AG09309 (cell line): ENCODE data around the gene HES1.

Experiments used
- DNase-seq: peaks from one replicate; pipeline ENCODE4 v3.0.0-alpha.2; 2010; ENCODE audit warnings: low read depth
- H3K4me3 ChIP-seq: 2 replicates; pipeline ENCODE4 v1.5.1; 2011; ENCODE audit warnings: mild to moderate bottlenecking, low read depth, low read length, moderate library complexity; ENCODE audit not compliant: control insufficient read depth
- TF ChIP-seq, protein P1 (sequence below): IDR thresholded peaks from 2 replicates; pipeline ENCODE4 v1.5.1; 2011; ENCODE audit warnings: mild to moderate bottlenecking, low read depth, low read length, inconsistent platforms; ENCODE audit not compliant: insufficient read depth, control insufficient read depth; ENCODE audit errors: missing control alignments

HES1 gene

DNA sequence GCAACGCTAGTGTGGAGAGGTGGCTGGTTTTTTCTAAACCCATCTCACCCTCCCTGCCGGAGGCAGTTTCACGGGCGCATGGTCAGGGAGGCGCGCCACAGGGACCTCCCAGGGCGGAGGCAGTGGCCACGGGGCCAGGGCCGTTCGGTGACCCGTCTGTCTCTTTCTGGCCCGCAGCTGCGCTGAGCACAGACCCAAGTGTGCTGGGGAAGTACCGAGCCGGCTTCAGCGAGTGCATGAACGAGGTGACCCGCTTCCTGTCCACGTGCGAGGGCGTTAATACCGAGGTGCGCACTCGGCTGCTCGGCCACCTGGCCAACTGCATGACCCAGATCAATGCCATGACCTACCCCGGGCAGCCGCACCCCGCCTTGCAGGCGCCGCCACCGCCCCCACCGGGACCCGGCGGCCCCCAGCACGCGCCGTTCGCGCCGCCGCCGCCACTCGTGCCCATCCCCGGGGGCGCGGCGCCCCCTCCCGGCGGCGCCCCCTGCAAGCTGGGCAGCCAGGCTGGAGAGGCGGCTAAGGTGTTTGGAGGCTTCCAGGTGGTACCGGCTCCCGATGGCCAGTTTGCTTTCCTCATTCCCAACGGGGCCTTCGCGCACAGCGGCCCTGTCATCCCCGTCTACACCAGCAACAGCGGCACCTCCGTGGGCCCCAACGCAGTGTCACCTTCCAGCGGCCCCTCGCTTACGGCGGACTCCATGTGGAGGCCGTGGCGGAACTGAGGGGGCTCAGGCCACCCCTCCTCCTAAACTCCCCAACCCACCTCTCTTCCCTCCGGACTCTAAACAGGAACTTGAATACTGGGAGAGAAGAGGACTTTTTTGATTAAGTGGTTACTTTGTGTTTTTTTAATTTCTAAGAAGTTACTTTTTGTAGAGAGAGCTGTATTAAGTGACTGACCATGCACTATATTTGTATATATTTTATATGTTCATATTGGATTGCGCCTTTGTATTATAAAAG is 1.8 kb downstream of the HES1 start:
- DNase-seq = no peak
- TF ChIP-seq, protein P1, sequence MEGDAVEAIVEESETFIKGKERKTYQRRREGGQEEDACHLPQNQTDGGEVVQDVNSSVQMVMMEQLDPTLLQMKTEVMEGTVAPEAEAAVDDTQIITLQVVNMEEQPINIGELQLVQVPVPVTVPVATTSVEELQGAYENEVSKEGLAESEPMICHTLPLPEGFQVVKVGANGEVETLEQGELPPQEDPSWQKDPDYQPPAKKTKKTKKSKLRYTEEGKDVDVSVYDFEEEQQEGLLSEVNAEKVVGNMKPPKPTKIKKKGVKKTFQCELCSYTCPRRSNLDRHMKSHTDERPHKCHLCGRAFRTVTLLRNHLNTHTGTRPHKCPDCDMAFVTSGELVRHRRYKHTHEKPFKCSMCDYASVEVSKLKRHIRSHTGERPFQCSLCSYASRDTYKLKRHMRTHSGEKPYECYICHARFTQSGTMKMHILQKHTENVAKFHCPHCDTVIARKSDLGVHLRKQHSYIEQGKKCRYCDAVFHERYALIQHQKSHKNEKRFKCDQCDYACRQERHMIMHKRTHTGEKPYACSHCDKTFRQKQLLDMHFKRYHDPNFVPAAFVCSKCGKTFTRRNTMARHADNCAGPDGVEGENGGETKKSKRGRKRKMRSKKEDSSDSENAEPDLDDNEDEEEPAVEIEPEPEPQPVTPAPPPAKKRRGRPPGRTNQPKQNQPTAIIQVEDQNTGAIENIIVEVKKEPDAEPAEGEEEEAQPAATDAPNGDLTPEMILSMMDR = peak; percentile 33
- peak overlapping the region; percentile 81 for H3K4me3 ChIP-seq

DNA sequence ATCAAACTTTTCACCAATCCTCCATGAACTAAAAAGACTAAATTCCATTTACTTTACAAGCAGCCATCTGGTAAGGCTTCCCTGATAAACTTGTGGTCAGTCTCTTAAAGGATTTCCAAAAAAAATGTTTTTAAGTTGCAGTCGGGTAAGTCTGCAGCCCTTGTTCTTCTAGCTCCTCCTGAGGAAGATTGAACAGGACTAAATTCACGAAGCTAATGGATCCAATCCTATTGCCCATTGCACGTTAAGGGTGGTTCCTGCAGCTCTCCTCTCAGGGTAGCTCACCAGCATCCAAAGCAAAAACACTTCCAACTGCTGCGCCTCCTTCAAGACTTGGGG is 2.8 kb downstream of the HES1 start:
- DNase-seq = no peak
- no peak overlapping the region for H3K4me3 ChIP-seq
- TF ChIP-seq, protein P1 = no peak

DNA sequence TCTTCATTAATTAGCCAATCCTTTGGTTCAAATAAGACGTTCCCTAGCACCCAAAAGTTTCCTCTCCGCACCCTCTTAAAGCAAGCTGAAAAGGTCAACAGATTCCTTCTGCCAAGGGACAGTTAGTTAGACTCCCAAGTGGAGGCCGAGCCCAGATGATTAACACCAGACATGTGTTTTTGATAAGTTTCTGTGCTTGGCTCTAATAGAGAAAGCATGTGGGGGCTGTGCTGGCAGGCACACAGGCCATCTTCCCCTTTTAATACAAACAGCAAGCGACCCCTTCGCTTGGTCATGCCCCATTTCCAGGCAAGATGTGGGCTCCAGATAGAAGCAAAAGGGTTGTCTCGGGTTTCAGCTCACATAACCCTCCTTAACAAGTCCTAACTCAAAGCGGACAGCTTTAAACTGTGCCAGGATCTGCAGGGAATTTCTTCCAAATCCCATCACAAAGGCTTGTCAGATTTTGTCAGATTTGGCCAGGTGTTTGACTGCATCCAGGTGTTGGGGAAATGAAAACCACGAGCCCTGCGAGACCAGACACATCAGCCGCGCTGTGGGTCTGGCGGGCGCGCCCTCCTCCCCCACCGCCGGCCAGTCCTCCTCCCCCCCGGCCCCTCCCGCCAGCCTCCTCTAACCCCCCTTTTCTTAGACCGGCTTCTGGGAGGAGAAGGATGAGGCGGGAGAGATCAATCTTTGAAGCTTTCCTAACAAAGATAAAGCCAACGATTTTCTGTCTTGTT is 3.3 kb downstream of the HES1 start:
- TF ChIP-seq, protein P1 = no peak
- DNase-seq = peak; percentile 55
- no peak overlapping the region for H3K4me3 ChIP-seq

DNA sequence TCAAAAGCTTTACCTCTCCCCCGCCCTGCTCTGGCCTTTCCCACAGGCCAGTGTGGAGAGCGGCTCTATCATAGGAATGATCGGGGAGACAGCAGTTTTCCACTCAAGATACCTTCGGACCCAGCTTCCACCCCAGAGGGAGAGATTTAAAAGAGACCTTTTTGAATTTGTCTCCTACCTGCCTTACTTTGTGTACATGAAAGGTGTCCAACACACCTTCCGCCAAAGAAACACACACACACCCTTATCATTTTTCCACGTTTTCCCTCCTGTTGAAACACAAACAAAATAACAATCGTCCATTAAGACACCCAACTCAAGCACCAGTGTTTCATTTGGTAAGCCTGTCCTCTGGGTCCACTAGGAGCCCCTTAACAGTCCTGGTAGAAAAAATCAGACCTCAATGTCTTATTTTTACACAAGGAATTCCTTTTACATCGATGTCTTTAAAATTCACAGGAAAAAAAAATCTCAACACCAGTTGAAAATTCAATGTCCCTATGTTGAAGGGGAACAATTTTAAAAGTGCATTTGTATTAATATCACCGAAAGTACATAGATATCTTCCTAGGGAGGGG is 4.0 kb downstream of the HES1 start:
- TF ChIP-seq, protein P1 = no peak
- no peak overlapping the region for H3K4me3 ChIP-seq
- DNase-seq = no peak

DNA sequence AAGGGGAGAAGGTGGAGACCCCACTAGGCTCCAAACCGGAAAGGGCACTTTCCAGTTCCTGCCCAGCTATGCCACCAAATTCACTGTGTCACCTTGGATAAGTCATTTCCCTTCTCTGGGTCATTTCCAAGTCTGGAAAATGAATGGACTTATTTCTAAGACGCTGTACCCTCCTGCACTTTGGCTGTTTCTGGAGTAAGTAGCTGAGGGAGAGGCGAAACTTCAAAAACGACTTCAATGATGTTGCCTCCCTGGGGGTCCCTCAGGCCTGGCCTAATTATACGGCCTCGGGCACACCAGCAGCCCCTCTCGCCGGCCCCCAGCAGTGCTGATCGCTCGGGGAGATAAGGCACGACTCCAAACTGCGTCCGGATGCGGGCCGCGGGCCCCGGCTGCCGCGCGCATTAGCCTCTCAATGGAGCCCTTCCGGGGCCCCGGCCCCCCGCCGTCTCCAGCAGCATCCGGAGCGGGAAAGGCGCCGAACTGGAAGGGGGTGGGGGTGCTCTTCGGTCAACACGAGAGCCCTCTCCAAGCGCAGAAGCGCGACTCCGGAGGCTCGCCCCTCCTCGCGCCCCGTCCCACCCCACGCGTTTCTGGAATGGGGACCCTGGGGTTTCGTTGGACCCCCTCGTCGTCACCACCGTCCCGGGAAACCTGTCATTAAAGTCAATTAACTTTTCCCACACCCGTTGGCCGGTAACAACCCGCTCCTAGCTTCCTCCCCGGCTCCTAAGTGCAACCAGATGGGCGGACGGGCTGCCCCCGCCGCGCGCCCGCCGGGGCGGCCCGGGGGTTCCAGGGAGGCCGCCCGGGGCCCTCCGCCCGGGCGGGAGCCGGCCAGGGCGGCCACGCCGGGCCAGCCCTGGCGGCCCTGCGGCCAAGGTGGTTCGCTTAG is 4.8 kb downstream of the HES1 start:
- DNase-seq = no peak
- TF ChIP-seq, protein P1 = no peak
- peak overlapping the region; percentile 42 for H3K4me3 ChIP-seq
